Measurements from ENCODE around the gene FBXL20.

The FBXL20 gene

GRCh38 chr17:39244600-39245570 lies 156.5 kb downstream of the FBXL20 start:
- peak; percentile 86 for DNase-seq

- DNase-seq = no peak
Observed at GRCh38 chr17:39244016-39244599, 157.3 kb downstream of the FBXL20 start.

- DNase-seq = no peak
Observed at GRCh38 chr17:39243155-39243554, 158.3 kb downstream of the FBXL20 start.

GRCh38 chr17:39240631-39241030 lies 160.8 kb downstream of the FBXL20 start:
- DNase-seq = no peak

- peak; percentile 80 for DNase-seq
Observed at GRCh38 chr17:39239640-39240314, 161.6 kb downstream of the FBXL20 start.

GRCh38 chr17:39238311-39238972 lies 163.0 kb downstream of the FBXL20 start:
- peak; percentile 90 for DNase-seq

GRCh38 chr17:39237586-39237985 lies 163.8 kb downstream of the FBXL20 start:
- DNase-seq = no peak

- no peak for DNase-seq
Observed at GRCh38 chr17:39236981-39237441, 164.4 kb downstream of the FBXL20 start.

- no peak for DNase-seq
Observed at GRCh38 chr17:39236450-39236927, 164.9 kb downstream of the FBXL20 start.

GRCh38 chr17:39235555-39236449 lies 165.6 kb downstream of the FBXL20 start:
- peak; percentile 74 for DNase-seq

- DNase-seq = peak; percentile 67
Observed at GRCh38 chr17:39231591-39232551, 169.6 kb downstream of the FBXL20 start.

GRCh38 chr17:39231091-39231561 lies 170.3 kb downstream of the FBXL20 start:
- DNase-seq = no peak

- DNase-seq = no peak
Observed at GRCh38 chr17:39230361-39230760, 171.1 kb downstream of the FBXL20 start.

- DNase-seq = no peak
Observed at GRCh38 chr17:39229274-39229913, 172.0 kb downstream of the FBXL20 start.

- DNase-seq = no peak
Observed at GRCh38 chr17:39227364-39227919, 174.0 kb downstream of the FBXL20 start.

GRCh38 chr17:39225959-39226683 lies 175.3 kb downstream of the FBXL20 start:
- peak; percentile 62 for DNase-seq

GRCh38 chr17:39225308-39225958 lies 176.0 kb downstream of the FBXL20 start, which contains the start of gene STAC2:
Gene STAC2 (minus strand): TSS chr17:39225945. CDS start chr17:39225502, 443 bp downstream.
- no peak for DNase-seq

GRCh38 chr17:39224778-39225307 lies 176.6 kb downstream of the FBXL20 start:
- no peak for DNase-seq

Data from CD4-positive, alpha-beta T cell treated with Interleukin-10 for 1 hour (primary cell).